ENCODE measurements around the gene OR8D4.
"Not testable (repeated sequence)": the region's sequence is repeated elsewhere in the genome, so short reads cannot be mapped to it uniquely, and the experiment has no call there.

OR8D4 gene

DNA sequence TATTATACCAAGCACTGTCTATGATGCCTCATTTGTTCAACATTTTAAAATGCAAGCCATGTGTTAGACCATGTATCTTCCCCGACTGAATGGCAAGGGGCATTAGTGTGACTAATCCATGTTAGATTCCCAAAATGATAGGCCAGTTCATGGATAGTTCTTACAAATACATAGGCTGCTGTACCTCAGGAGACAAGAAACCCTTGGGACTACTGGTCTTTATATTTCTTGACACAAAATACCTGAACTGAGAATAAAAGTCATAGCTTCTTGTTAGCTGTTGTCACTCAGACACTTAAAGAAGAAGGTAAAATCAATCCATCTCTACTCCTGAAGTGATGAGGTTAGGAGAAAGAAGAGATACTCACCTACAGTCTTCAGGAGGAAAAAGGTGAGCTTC, at the start of gene OR8D4:
Gene OR8D4 (plus strand): TSS at position 301 of the 400 bp plus-strand sequence. CDS start 4,265 bp downstream, outside the sequence.
- no peak for DNase-seq

DNA sequence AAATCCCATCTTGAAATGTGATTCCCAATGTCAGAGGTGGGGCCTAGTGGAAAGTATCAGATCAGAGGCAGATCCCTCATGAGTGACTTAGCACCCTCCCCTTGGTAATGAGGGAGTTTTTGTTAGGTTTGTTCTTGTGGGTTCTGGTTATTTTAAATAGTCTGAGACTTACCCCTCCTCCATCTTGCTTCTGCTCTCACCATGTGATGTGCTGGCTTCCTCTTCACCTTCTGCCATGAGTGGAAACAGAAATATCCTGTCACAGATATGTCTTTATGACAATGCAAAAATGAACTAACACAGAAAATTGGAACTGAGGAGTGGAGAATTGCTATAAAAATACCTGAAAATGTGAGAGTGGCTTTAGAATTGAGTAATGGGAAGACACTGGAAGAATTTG, 49.6 kb upstream of the OR8D4 start:
- DNase-seq = no peak

DNA sequence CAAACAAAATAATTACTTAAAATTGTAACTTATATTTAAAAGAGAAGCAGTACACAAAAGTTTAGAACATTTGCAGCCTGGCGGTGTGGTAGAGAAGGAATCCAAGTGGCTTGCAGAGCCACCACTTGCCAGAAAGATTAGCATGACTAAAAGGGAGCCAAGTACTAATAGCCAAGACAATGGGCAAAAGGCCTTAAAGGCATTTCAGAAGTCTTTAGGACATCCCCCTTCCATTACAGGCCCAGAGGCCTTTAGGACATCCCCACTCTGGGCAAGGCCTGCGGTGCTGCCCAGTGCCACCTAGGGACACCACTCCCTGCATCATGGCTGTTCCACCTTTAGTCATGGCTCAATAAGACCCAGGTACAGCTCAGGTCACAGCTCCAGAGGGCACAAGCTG, 48.9 kb upstream of the OR8D4 start:
- DNase-seq = no peak

DNA sequence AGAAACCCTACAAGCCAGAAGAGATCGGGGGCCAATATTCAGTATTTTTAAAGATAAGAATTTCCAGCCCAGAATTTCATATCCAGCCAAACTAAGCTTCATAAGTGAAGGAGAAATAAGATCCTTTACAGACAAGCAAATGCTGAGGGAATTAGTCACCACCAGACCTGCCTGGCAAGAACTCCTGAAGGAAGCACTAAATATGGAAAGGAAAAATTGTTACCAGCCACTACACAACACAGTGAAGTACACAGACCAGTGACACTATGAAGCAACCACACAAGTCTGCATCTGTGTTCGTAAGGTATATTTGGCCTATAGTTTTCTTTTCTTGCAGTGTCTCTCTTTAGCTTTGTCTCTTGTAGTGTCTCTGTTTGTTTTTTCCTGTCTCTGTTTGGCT, 45.5 kb upstream of the OR8D4 start:
- DNase-seq = no peak

DNA sequence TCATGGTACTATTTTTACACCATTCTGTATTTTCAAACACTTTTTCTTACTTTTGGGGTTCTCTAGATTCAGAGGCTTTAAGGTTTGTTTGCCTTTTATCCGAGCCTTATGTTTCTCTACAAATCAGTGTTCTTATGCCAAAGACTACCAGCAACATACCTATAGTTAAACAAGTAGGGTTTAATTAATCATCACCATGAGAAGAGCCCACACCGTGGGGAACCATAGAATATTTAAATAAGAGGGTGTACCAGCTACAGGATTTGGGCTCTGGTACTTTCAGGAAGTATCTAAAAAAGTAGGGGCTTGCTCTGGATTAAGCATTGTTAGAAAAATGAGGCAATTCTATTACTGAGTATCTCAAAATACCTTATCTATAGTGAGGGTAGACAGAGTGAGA, 42.2 kb upstream of the OR8D4 start:
- no peak for DNase-seq

DNA sequence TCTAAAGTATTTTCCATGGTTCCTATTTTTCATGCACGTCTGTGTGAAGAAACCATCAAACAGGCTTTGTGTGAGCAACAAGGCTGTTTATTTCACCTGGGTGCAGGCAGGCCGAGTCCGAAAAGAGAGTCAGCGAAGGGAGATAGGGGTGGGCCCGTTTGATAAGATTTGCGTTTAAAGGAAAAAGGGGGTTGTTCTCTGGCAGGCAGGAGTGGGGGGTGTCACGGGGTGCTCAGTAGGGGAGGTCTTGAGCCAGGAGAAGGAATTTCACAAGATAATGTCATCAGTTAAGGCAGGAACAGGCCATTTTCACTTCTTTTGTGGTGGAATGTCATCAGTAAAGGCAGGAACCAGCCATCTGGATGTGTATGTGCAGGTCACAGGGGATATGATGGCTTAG, 36.7 kb upstream of the OR8D4 start:
- DNase-seq = not testable (repeated sequence)

DNA sequence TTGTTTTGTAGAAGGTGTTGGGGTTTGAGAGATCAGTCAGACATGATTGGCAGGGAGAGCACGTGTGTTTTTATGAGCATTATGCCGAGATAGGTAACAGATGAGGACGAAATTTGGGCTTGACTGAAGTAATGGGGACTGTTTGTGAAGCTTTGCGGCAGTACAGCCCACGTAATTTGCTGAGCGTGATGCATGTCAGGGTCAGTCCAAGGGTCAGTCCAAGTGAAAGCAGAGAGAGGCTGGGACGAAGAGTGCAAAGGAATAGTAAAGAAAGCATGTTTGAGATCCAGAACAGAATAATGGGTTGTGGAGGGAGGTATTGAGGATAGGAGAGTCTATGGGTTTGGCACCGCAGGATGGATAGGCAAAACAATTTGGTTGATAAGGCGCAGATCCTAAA, 34.2 kb upstream of the OR8D4 start:
- not testable (repeated sequence) for DNase-seq

DNA sequence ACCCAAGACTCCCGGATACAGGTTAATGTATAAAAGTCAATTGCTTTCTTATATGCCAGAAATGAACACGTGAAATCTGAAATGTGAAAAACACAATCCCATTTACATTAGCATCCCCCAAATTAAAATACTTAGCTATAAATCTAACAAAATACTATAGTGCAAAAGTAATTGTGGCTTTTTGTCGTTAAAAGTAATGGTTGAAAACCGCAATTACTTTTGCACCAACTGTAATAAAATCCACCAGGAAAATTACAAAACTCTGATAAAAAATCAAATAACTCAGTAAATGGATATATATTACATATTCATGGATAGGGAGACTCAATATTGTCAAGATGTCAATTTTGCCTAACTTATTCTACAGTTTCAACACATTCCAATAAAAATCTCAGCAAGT, 21.1 kb upstream of the OR8D4 start:
- no peak for DNase-seq

DNA sequence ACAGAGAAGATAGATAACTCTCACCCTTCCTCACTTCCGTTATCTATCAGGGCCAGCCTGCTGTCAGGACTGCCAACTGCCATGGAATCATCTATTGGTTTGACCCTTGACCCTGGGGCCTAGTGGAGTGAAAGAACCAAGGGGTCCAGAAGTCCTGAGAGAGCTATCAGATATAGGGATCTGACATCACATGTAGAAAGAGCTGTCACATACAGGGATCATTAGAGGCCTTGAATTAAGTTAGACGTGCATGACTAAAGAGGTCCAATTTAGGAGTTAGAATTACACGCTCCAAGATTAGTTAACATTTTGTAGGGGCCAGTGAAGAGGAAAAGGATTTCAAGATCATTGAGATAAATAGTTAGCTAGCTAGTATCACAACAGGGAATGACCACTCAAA, 16.4 kb upstream of the OR8D4 start, which contains the start of gene TMEM225:
Gene TMEM225 (minus strand): TSS at position 101 of the 400 bp plus-strand sequence. CDS start 245 bp downstream, outside the sequence.
- no peak for DNase-seq

DNA sequence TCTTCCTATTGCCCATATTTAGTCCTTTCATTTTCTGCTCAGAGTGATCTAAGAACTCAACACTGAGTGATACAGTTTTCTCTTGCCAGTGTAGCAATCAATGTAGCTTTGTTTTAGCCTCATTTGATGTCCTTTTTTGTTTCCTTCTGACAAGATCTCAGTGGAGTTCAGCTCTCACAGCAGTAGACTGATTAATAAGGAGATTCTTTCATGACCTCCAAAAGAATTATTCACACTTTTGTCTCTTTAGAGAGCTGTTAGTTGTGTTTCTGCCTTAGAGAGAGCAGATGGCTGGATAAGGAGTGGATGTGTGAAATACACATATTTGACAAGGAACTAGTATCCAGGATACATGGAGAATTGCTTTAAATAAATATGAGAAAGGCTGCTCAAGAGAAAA, 9.9 kb upstream of the OR8D4 start:
- no peak for DNase-seq

DNA sequence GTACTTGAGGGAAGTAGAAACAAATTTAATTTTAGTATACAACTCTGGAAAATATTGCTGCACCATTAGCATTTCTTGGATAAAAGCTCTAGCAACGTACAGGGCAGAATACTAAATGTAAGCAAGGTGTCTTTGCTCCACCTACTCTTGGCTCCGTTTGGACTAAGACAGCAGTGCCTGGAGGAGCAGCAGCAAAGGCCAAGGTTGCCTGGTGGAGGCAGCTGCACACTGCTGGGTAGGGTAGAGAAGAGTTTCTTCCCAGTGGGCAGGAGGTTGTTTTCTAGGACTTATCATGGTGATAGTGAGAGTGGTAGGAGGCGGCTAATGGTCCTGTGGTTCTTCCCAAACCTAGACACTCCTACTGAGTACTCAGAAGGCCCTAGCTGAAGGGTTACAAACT, 2.2 kb upstream of the OR8D4 start:
- DNase-seq = no peak

DNA sequence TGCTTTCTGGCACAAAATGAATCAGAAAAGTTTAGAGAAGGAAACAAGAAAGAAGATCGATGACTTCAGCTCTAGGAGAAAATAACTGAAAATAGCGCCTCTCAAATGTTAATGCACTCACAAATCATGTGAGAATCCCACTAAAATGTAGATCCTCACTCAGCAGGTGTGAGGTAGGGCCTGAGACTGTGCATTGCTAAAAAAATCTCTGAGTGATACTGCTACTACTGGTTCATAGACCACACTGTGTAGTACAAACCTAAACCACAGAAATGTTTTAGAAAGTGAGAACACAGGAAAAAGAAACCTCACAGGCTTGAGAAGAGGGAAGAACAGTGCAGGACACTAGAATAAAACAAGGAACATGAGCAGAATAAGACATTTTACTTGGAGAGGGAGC, 2.0 kb downstream of the OR8D4 start:
- no peak for DNase-seq

DNA sequence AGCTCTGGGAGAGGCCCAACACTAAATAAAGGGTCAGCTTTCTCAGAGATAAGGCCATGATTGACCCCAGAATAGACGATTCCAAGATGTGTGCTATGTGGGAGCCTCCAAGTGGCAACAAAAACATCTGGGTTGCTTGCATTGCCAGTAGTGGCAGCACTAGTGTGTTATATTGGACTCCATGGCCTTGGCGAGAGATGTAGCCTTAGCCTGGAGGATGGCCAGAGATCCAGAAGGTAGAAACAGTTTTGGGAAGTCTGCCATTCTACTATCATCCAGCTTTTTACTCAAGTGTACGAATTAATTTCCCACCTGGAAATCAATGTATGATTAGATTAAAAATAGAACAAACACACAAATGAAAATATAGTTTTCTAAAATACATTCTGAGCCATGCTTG, 3.0 kb downstream of the OR8D4 start:
- DNase-seq = no peak

DNA sequence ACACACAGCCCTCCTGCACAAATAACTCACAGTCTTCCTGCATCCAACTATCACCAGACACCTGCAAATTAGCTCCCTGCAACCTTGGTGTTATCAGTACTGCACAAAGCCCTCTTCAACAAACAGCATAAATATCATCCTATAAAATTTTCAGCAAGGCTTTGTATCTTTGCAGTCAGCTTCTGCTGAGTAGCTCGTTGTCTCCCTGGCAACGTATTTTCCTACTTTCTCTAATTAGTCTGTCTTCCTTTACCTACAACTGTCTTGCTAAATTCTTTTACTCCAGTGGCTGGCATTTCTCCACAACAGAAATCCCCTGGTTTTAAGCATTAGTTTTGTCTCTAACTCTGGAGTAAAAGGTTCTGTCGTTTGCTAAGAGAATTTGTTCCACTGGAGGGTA, 3.9 kb downstream of the OR8D4 start:
- DNase-seq = peak in 1 of 51 donors; percentile 31

DNA sequence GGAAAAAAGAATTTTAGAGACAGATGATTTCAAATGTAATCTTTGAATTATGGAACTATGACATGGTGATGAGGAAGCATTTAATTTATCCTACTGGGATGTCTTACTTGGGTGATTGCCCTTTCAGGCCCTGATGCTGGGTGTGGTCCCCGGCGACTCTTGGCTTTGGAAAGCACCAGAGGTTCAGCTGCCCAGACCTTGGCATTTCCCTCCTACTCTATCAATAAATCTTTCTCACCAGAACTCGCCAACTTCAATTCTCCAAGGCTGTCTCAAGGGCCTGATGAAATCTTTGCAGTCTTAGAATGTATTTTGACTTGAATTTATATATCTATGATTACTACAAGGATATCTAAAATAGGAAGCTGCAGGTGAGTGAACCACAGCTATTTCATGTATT, 19.0 kb downstream of the OR8D4 start:
- no peak for DNase-seq

DNA sequence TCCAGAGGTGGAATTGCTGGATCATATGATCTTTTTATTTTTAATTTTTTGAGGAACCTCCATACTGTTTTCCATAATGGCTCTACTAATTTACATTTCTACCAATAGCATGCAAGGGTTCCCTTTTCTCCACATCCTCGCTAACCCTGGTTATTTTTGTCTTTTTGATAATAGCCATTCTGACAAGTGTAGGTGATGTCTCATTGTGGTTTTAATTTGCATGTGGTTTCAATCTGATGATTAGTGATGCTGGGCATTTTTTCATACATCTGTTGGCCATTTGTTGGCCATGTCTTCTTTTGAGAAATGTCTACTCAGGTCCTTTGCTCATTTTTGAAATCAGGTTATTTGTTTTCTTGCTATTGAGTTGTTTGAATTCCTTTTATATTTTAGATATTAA, 22.1 kb downstream of the OR8D4 start:
- no peak for DNase-seq

DNA sequence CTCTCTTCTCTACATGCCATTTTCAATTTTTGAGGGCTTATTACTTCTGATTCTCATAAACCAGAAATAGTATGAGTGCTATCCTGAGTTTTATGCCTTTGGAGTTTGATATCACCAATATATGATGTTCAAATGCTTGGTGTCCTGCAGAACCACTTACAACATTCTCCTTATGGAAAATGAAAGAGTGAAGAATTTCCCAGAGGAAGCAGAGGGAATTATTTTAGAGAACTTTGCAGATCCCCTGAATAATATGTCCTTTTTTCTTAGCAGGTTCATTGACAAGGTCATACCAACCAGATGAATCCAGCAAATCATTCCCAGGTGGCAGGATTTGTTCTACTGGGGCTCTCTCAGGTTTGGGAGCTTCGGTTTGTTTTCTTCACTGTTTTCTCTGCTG, 37.4 kb downstream of the OR8D4 start, which contains the start of gene OR4D5:
Gene OR4D5 (plus strand): TSS at position 301 of the 400 bp plus-strand sequence. CDS start 0 bp downstream, at position 301.
- DNase-seq = no peak

DNA sequence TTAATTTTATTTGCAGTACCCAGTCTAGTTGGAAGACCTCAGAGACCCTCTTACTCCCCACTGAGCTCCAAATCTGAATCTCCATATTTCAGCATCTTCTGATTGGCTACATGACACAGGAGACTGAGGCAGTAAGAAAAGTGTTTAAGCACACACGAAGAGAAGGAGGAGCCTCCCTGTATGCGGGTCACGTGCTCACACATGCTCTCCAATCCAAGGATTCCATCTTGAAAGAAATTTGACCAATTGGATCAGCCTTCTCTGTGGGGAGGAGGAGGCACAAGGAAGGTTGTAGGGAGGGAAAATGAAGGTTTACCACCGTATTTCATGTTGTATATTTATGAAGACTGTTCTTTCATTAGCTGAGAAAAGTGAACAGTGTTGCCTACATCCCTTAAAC, 40.4 kb downstream of the OR8D4 start:
- DNase-seq = no peak

DNA sequence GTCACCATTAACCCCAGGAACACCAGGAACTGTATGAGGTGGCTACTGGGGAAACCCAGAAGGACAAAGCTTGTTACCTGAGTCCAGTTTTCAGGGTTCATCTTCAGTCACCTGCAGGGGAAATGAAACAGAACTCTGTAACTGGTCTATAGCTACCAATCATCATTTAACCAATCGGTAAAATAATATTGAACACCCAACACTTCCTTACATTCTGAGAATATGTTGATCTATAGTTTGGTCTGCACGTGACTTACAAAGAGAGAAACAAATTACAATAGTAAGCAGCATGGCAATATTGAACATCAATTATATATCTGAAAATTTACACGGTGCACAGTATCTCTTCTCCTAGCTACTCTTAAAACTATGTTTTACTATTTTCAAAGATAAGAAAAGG, 41.8 kb downstream of the OR8D4 start, which contains the start of gene OR6T1:
Gene OR6T1 (minus strand): TSS at position 101 of the 400 bp plus-strand sequence. CDS start 0 bp downstream, at position 101.
- DNase-seq = no peak

DNA sequence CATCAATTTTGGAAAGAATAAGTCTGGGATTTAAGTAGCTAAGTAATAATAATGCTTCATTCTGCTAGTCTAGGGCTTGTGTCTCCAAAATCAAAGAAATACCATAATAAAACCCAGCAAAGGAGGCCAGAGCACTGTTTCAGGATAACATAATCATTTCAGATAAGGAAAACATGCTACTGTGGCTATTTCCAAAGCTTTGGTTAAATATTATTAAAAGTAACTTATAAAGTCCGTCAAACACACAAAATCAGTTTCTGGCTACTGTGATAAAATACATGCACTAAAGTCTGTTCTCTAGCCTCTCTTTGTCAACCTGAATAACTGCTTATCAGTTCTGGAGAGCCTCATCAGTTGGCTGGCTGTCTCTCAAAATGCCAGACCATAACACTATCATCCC, 43.2 kb downstream of the OR8D4 start:
- no peak for DNase-seq

DNA sequence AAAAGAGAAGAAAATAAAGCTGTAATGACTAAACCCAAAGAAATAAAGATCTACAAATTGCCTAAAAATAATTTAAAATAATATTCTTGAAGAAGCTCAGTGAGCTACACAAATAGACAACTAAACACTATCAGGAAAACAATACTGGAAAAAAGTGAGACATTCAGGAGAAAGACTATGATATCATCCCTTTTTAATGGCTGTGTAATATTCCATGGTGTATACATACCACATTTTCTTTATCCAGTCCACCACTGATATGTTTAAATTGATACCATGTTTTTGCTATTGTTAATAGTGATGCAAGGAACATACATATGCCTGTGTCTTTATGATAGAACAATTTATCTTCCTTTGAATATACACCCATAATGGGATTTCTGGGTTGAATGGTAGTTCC, 54.8 kb downstream of the OR8D4 start:
- no peak for DNase-seq

Data from hypothalamus (tissue), 51 donors.